Fibroblast of villous mesenchyme (primary cell): ENCODE measurements around the gene KDM4B. TPM values are rescaled to one million over a fixed set of nuclear protein-coding genes. Genes with fewer than 3 reads are reported as not detected.

ENCODE experiments used
- DNase-seq: peaks from one replicate; pipeline ENCODE4 v3.0.0-alpha.2; 2010; ENCODE audit warnings: low read depth
- H3K4me3 ChIP-seq: 2 replicates; pipeline ENCODE4 v1.5.1; 2011; ENCODE audit warnings: low read depth, mild to moderate bottlenecking, low read length
- CTCF ChIP-seq: IDR thresholded peaks from 2 replicates; pipeline ENCODE4 v1.5.1; 2012; ENCODE audit warnings: low read depth, mild to moderate bottlenecking, low read length; ENCODE audit not compliant: insufficient read depth
- total RNA-seq: library from RNA; depleted of rRNA; stranded (reverse); fragments of >200 nt; gene quantifications from 2 replicates; pipeline ENCODE4 v1.2.3, GENCODE V29; 2012

Gene KDM4B
- total RNA-seq, 1 donor = 17.7 TPM

GRCh38 chr19:5131031-5131505 lies 162.2 kb downstream of the KDM4B start:
- TF ChIP-seq CTCF = no peak
- no peak for DNase-seq
- no peak overlapping the region for H3K4me3 ChIP-seq

GRCh38 chr19:5131506-5132205 lies 162.7 kb downstream of the KDM4B start:
- no peak overlapping the region for H3K4me3 ChIP-seq
- DNase-seq = no peak
- TF ChIP-seq CTCF = no peak

GRCh38 chr19:5132206-5132560 lies 163.3 kb downstream of the KDM4B start:
- no peak overlapping the region for H3K4me3 ChIP-seq
- DNase-seq = no peak
- TF ChIP-seq CTCF = no peak

GRCh38 chr19:5132698-5133651 lies 164.1 kb downstream of the KDM4B start:
- TF ChIP-seq CTCF = no peak
- H3K4me3 ChIP-seq = no peak overlapping the region
- DNase-seq = no peak

GRCh38 chr19:5133986-5134595 lies 165.2 kb downstream of the KDM4B start:
- no peak for DNase-seq
- TF ChIP-seq CTCF = no peak
- no peak overlapping the region for H3K4me3 ChIP-seq

GRCh38 chr19:5134691-5135090 lies 165.8 kb downstream of the KDM4B start:
- no peak for TF ChIP-seq CTCF
- H3K4me3 ChIP-seq = no peak overlapping the region
- no peak for DNase-seq
